ENCODE data around the gene WNT1.

DNA sequence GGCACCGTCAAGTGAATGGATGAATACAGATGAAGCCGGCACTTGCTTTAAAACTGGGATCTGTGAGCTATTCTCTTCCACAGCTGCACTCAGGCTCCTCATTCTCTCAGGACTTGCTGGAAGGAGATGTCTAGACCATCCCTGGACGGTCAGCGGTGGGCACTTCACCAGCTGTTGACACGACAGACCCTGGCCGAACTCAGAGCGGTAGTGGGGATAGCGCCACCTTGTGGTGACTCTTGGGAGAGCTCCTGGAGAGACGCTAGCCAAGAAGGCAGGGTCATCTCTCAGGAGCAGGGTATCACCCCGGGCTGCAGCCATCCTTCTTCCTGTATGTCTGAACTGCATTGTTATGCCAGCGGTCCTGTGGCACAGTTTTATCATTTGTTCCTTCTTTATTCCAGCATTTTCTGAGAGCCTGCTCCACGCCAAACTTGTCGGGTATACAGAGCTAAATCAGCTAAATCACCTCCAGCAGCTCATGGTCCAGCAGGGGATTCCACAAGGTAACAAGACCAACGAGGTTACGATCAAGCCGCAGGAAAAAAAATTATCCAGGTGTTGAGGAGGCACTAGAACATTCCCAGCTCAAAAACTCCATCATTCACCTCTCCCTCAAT, 10.0 kb downstream of the WNT1 start:
- TF ChIP-seq SPI1 (IDR thresholded peaks at IDR 0.05; ENCODE audit: low read depth, low read length): no peak
- TF ChIP-seq POLR2AphosphoS5 (IDR thresholded peaks at IDR 0.05; ENCODE audit: low read depth, low read length): no peak
- no peak for TF ChIP-seq TAF1 (IDR thresholded peaks at IDR 0.05; ENCODE audit: low read depth, low read length)
- TF ChIP-seq POLR2A (IDR thresholded peaks at IDR 0.05; ENCODE audit: low read depth, low read length): no peak
- TF ChIP-seq PAX5 (IDR thresholded peaks at IDR 0.05; ENCODE audit: insufficient read depth, low read length, severe bottlenecking): no peak

All from GM12891 (cell line).